ENCODE data around the gene CASZ1.

The CASZ1 gene

GRCh38 chr1:10650556-10651388 is 145.7 kb downstream of the CASZ1 start:
- FAIRE-seq = no peak

- FAIRE-seq = no peak
These were observed 146.8 kb downstream of the CASZ1 start for GRCh38 chr1:10649517-10650201.

DNA sequence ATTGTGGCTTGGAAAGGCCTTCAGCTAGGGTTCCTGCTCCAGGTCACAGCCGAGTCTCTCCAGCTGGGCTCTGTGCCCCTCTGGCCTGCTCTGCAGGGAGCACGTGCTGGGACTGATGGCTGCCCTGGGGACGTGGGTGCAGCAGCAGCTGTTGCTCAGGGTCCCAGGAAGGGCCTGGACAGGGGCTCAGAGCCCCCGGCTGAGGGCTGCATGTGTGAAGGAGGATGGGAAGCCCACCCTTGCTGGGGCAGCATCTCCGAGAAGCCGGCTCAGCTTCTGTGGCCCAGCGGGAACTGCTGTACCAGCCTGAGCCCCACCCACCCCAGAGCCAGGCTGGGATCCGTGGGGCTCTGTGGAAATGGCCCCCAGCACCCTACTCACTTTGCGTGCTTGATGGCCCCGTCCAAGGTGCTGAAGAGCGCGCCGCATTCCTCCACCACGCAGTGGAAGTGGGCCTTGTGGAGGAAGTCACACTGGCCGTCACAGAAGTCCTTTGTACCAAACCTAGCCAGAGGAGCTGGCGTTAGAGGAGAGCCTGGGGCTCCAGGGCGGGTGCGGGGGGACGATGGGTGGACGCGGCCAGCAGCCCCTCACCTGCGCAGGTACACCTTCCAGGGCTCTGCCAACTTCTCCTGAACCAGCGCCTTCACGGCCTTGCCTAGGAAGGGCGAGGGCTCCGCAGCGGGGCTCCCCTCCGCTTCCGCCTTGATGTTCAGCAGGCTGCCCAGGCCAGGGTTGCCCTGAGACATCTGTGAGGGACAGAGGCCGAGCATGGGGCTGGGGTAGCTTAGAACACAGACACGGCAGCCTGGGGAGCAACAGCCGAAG is 147.5 kb downstream of the CASZ1 start:
- FAIRE-seq = no peak

GRCh38 chr1:10647414-10648170 is 148.9 kb downstream of the CASZ1 start:
- FAIRE-seq = no peak

GRCh38 chr1:10646347-10646861 is 150.0 kb downstream of the CASZ1 start:
- no peak for FAIRE-seq

- no peak for FAIRE-seq
These were observed 151.9 kb downstream of the CASZ1 start for GRCh38 chr1:10644307-10645128.

DNA sequence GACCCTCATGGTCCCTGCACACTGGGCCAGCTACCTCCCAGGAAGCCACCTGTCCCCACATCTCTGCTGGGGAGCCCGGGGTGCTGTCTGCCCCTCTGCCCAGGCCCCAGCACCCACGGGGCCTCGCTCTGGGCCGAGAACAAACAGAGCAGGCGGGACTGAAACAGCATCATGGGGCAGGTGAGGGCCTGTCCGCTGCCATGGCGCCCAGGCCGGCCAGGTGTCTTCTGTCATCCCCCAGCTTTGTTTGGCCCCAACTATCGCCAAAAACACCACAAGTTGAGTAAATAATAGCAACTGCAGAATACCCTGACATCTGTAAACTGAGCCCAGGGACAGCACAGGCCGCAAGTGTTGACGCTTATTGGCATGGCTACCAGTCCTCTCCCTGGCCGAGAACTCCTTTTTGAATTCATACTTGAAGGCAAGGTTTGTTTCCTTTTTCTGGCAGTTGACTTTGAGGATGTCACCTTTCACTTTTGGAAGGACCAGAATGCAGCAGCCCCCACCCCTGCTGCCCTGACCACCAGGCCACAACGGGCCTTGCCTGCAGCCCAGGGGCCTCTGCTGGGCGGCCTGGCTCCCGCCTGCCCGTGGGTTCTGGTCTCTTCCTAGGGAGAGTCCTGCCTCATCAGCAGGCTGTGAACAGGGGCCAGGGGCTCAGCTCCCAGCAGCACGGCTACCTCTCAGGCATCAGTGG is 152.7 kb downstream of the CASZ1 start:
- no peak for FAIRE-seq

GRCh38 chr1:10642403-10643080 is 153.9 kb downstream of the CASZ1 start:
- FAIRE-seq = no peak

DNA sequence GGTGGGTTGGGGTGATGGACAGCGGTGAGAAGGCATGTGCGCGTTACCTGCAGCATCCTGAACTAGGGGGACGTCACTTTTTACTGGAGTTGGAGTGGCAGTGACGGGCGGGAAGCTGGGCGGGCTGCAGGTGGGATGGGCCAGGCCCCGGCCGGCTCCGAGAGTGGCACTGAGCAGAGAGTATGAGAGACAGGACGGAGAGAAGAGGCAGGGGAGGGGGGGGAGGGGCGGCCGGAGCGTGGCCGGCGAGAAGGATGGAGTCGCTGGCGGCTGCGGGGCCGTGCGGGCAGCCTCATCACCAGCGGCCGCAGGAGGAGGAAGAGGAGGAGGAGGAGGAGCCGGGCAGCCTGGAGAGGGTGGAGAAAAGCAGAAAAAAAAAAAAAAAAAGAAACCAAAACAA is 154.5 kb downstream of the CASZ1 start:
- FAIRE-seq = no peak

- no peak for FAIRE-seq
These were observed 155.4 kb downstream of the CASZ1 start for GRCh38 chr1:10640843-10641553.

GRCh38 chr1:10639775-10640578 is 156.5 kb downstream of the CASZ1 start:
- no peak for FAIRE-seq

DNA sequence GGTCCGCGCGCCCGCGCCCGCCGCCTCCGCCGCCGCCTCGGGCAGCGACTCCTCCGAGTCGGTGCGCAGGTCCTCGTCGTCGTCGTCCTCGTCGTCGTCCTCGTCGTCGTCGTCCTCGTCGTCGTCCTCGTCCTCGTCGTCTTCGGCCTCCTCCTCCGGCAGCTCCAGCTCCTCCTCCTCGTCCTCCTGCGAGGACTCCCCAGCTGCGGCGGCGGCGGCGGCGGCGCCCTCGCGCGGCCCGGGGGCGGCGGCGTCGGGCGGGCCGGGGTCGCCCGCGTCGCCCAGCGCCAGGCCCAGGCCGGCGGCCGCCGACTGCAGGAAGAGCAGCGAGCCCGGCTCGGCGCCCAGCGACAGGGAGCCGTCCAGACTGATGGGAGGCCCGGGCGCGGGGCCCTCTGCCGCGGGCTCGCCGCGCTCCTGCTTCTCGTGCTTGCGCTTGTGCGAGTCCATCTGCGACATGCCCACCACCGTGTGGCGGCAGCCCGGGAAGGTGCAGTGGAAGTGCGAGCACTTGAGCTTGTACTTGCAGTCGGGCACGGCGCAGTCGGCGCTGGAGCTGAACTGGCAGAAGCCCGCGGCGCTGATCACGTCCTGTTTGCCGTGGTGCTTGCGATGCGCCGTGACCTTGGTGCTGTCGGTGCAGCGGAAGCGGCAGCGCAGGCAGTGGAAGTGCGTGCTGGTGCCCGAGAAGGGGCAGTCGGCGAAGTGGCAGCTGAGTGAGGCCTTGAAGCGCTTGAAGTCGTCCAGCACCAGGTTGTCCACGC is 157.3 kb downstream of the CASZ1 start:
- no peak for FAIRE-seq

- no peak for FAIRE-seq
These were observed 157.9 kb downstream of the CASZ1 start for GRCh38 chr1:10638559-10639005.

DNA sequence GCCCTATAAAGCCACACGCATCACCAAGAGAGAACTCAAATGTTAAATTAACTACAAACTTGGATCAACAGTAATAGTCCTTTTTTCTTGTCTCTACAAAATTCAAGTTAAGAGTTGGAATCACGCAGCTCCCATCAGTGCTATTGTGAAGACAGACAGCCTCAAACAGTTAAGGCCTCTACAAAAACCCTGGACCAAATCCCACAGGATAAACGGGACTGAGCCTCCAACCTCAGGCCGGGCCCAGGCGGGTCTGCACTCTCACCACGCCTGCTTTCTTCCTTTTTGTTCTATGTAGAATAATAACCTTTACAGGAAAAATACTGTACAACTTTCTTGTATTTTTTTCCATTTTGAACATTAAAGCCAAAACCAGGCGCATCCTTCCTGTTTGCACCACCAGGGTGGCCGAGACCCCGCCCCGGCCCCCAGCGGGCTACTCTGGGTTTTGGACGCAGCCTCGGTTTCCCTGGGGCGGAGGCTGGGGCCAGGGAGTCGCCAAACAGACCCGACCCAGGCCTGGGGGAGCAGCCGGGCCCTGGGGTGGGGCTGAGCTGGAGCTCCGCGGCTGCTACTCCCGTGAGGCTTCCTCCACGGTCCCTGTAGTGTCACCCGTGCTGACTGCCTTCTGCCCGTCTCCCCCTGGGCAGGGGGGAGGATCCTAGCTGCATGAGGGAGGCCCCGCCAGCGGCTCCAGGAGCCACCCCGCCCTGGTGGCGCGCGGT is 158.4 kb downstream of the CASZ1 start:
- FAIRE-seq = no peak

- FAIRE-seq = no peak
These were observed 159.0 kb downstream of the CASZ1 start for GRCh38 chr1:10637400-10637799.

GRCh38 chr1:10635992-10636391 is 160.5 kb downstream of the CASZ1 start:
- FAIRE-seq = no peak
